Measurements from ENCODE around the gene KCNMB2. TPM values are rescaled to one million over a fixed set of nuclear protein-coding genes. Genes with fewer than 3 reads are reported as not detected.

KCNMB2 gene
- polyA plus RNA-seq, 1 donor = 25.2 TPM

DNA sequence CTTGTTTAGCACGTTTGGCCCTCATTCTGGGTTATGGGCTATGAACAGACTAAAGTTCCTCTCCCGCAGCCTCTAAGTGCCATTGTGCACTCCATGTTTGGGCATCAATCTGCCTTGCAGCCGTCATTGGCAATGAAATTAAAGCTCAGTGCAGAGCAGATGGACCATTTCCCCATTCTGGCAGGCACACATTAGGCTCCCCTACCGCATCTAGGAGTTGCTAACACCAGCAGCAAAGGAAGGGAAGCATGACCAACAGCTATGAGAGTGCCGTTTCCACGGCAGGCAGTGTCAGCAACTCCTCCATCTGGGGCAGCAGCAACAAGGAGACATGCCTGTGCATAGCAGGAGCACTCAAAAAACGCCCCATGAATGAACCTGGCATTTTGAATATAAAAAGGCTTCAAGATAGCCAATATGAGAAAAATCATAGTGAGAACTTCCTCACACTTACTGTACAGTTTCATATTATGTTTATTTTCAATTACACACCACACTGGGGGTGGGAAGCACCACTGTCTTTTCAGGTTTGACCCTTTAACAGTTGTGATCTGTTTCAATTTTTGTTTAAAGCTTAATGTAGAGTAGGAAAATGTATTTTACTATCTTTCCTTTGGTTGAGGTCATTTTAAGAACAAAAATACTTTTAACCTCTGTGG, 218.7 kb downstream of the KCNMB2 start:
- DNase-seq = peak; percentile 13

DNA sequence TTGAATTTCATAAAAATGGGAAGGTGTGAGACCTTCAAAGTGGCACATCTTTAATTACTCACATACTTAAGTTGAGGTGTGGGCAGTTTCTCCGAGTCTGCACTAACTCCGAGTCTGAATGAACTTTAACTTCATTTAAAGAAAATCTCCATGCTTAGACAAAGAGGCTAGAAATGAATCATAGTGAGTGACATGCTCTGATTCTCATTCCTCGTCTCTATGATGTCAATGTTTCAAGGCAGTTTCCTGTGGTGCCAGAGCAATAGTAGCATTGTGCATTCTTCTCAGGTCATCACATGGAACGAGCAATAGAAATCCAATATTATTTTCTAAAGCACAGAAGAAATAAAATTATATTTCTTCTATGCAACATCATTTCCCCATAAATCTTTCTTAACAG, 224.8 kb downstream of the KCNMB2 start:
- DNase-seq = no peak

DNA sequence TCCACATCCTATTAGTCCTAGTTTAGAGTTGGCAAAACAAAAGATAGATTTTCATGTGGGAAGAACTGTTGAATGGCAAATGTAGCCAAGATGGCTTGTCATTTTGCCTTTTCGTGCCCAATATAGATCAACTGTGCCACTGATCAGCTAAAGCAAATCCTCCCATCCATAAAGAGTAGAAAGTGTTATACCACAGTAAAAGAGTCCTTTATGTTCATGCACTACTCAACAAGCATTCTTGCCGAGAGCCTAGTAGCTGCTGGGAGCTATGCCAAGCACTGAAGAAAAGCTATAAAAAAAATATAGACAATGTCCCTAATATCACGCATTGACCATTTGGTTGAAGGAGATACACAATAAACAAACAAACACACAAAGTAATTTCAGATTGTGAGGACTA, 225.2 kb downstream of the KCNMB2 start:
- DNase-seq = no peak

DNA sequence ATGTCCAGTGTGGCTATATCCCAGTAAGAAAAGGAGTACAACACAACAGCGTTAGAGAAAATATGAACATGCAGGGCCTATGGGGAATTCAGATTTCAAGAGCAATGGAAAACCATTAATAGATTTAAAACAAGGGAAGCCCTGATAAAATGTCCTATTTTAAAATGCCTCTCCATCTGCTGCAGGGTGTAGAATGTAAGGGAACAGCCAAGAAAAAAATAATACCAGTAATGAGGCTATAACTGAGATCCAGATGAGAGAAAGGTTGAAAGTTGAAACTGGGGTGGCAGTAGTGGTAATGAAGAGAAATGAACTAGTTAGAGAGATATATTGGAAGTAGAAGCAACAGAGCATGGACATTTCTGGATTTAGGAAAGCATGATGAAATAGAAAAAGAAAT, 226.1 kb downstream of the KCNMB2 start:
- DNase-seq = no peak

DNA sequence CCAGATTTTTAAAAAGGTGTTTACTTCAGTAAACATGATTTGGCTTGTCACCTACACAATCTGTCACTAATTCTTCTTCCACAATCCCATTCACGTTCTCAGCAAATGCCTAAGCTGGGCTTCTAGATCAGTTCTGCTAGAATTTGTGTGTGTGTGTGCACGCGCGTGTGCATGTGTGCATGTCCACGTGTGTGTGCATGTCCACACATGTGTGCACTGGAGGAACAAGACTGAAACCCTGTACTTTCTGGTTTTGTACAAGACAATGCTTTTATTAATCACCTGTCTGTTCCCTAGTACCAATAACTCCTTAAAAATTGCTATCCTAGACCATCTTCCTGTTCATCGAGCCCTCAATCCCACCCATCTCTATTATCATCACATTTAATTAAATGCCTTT, 229.2 kb downstream of the KCNMB2 start:
- DNase-seq = no peak

DNA sequence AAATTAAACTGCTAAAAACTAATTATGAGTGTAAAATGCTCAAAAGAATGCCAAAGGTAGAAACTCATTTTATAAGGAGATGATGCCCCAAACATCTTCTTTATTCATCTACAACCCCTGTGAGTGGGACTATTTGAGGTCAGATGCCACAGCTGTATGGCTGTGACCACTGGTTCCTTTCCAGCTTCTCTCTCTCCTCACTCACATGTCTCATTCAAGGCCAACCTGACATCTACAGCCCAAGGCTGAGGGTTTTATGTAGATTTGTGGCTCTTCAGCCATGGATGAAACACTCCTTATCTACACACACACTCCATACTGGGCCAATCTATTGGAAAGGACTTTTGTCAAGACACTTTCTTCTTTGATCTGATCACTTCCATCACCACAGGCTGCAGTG, 231.3 kb downstream of the KCNMB2 start:
- DNase-seq = no peak

DNA sequence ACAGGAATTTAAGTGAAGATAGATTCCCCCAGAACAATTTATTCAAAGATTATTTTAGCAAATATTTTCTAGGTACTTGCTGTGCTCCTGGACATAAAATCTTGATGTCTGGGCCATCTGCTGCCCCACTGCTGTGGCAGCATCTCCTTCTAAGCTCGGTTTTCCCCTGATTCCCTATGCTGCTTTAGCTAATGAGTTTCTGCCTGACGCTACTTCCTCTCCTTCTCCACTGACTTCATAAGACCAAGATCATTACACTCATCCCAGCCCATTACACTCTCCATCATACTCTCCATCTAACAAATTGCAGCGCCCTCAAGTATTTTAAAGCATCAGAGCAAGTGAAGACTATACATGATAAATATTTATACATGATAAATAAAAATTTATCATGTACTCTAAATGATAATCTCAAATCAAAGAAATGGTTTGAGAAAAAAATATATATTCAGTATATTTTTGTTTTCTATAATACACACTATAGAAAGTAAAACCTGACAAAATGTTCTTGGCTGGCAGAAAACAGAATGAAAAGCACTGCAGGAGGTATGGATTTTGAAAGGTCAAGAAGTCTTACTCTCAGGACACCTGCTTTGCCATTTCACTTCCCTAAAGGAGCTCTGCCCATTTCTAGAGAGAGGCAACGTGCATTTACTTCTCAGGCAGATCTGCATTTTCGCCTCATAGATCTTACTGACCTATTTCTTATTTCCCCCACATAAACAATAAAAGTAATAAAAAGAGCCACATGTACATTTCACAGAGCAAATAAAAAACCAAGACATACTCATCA, 232.0 kb downstream of the KCNMB2 start:
- DNase-seq = no peak

DNA sequence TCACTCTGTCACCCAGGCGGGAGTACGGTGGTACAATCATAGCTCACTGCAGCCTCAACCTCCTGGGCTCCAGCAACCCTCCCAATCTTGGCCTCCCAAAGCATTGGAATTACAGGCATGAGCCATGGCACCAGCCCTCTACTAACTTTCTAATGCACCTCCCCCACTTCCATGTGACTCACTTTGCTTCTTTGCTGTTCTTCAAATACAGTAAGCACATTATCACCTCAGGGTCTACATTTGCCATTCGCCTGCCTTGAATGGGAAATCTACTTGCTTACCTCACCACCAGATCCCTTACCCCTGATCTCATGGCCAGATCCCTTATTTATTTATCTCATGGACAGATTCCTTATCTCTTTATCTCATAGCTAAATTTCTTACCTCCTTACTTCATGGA, 235.3 kb downstream of the KCNMB2 start:
- no peak for DNase-seq

DNA sequence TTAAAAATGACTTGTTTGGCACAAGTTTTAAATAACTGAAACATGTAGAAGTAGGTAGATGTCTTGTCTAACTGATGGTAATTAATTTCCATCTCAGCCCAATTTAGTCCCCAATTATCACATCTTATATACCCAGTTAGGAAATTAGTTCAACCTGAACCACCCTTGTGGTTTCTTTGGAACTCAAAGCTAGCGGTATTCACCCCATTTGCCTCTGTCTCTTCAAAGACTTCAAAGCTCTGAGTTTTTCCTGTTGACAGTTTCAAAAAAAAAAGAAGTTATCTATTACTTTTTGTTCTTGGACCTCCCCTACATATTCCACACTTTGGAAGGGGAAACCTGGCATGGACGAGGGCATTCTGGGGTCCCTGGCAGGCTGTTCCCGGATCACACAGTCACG, 236.5 kb downstream of the KCNMB2 start:
- DNase-seq = no peak

DNA sequence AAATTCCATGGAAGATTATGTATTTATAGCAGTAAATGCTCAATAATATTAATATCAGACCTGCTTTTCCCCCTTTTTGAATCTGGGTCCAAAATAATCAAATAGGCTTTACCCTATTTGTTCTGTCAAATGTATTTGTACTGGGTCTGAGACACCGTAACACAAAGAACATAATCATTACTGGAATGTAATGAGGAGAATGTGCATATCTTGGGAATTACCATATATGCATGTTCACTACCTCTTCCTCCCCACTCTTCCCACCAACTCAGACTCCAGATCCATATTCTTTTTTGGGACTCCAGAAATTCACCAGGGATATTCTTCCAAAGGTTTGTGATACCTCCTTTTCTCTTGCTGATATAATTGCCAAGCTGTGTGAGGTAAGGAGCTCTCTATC, 237.1 kb downstream of the KCNMB2 start:
- no peak for DNase-seq

DNA sequence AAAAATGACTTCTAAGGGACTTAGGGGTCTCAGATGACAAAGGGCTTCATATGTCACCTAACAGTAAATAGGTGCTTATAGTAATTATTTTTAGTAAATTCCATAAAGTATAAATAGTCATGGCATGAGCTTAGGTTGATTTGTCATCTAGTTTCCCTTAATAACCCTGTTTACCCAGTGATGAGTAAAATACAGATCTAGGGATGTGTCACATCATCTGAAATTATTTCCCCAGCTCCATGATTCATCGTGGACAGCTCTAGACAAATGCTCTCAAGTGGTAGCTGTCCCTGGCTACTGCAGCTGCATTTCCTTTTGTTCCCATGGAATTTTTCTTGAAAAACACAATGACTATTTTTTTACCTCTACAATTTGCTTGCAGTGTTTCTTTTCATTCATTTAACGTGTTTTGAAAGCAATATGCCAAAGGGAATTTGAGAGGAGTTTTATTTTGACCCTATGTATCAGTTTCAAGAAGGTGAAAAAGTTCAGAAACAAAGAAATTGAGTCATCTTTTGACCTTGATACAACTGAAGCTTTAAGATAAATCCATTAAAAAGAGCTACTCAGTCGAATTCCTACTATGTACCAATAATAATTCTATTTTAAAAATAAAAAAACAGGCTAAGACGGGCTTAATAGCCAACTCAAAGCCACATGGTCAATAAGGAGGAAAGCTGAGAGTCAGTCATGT, 241.6 kb downstream of the KCNMB2 start:
- no peak for DNase-seq

DNA sequence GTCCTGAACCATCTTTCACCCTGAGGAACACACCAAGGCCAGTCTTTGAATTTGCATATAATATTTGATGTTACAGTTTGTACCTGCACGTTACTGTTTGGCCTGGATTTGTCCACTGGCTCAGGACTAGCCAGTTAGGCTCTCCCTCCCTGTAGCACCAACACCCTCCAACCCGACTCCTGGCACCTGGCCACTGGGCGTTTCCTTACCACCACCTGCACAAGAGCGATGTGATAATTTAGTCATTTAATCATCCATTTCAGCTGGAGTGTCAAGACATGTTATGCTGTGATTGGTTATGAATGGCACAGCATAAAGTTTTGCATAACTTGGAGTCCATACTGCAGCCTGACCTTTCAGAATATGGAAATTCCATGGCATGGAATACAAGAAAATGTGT, 242.4 kb downstream of the KCNMB2 start:
- no peak for DNase-seq

DNA sequence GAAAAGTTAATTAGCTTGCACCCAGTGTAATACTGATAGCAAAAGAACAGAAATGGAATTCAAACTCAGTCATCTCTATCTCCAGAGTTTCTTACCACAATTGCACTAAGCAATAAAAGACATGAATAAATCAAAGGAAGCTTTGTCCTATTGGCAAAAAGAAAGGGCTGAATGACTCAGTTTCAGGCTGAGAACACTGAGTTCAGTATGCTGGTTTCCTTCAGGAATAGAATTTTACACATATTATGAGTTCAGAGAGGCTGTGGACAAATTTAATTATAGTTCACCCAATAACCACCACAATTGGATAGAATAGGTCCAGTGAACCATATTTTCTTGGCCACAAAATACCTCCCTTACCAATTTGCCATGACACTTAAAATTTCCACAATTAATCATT, 249.7 kb downstream of the KCNMB2 start:
- DNase-seq = no peak

DNA sequence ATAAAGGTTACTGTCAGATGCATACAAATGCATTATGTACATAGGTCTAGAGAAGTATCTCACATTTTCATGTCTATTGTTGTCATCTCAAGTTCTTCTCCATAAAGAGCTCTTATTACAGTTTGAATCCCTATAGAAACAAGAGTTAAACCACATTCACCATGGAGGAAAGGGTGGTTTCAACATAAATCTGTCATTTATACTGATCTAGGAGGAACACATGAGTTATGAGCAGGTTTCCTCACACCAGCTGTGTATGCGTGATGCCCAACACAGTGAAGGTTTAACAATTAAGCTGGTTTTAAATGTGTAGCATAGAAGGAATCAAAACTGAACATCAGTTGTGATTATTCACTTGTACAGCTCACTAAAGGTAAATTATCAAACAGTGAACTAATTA, 251.7 kb downstream of the KCNMB2 start:
- no peak for DNase-seq

DNA sequence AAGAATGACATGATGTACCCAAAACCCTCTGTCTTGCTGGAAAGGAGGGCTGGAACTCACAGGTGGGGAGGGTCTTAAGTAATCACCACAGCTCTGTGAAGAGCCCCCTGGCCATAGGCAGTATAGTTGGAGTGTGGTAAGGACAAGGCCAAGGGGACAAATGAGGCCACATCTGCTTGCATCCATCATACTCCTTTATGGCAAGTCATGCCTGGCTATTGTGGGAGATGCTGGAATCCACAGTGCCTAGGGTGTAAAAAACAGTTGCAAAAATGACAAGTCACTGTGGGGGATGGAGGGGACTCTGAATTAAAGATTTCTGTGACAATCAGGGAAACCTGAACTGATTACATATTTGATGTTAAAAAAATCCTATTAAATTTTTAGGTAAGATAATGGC, 258.5 kb downstream of the KCNMB2 start:
- no peak for DNase-seq

DNA sequence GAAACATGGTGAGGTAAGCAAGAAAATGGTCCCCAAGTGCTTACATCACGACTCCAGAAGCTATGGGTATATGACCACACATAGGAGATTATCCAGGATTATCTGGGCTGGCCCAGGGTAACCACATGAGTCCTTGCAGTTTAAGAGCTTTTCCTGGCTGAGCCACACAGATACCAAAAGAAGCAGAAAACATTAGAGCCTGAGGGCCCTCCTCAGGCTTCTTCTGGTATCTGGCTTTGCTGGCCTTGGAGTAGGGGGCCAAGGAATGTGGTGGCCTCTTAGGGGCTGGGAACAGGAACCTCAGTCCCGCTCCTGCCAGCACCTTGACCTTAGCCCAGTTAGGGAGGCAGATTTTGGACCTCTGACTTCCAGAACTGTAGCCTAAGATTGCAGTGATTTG, 259.1 kb downstream of the KCNMB2 start:
- DNase-seq = no peak

DNA sequence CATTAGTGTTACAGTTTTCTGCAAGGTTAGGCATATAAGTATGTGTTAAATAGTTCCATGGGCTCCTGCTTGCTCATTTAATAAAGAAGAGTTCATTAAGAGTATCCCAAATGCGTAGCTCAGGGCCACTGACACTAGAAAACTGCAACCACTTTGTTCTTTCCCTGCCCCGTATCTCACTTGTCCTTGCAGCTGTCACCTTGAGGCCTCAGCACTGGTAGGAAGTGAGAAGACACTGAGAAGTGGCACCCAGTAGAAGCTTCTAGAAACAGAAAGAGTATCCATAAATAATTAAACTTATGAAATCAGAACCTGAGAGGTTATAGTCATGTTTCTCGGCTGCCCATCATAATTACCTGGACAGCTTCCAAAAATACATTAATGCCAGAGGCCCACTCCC, 266.0 kb downstream of the KCNMB2 start:
- no peak for DNase-seq

DNA sequence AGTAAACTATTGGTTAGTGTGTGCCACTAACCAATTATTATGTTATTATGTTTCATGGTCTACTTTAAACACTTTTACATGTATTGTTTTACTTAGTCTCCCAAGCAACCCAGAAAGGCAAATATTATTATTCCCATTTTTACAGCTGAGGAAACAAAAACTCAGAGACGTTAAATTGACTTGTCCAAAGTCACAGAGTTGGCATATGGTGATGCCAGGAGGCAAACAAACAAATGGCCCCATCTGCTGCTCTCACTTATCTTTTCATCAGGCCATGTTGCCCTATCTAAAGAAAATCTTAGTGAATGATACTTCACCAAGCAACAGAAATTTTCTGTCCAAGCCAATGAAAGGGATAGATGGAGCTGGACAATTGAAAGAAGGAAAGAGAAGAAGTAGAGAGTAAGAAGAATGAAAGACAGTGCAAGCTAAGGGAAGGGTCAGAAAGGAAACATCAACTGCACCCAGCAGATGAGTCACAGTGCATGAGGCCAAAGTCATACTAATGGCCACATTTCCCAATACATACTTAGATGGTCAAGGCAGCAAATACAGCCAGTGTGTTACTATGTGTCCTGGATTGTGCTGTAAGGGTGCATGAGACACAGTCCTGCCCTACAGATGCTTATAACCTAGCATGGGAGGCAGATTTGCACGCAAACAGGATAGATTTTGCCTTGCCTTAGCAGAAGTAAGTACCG, 266.9 kb downstream of the KCNMB2 start:
- no peak for DNase-seq

DNA sequence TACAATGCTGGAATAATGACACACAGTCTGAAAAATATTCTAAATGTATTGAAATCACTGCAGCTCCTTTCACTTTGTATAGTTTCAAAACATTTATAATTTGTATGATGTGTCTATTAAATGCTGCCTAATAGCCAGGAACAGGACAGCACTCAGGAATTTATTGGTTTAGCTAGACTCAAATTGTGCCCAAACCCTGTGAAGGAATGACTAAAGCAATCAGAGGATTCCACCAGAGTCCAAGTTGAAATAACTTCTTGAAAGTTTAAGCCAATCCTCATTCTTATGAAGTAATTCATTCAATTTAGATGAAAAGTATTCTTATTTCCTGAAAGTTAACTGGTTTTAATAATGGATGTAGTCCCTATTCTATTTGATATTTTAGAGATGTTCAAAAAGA, 268.4 kb downstream of the KCNMB2 start:
- DNase-seq = no peak

DNA sequence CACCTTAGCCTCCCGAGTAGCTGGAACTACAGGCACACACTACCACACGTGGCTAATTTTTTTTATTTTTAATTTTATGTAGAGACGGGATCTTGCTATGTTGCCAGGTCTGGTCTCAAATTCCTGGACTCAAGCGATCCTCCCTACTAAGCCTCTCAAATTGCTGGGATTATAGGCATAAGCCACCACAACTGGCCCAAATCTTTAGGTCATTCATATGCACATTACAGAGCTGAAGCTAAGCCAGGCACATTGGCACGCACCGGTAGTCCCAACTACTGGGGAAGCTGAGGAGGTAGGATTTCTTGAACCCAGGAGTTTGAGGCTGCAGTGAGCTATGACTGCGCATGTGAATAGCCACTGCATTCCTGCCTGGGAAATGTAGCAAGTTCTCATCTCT, 269.5 kb downstream of the KCNMB2 start:
- no peak for DNase-seq

DNA sequence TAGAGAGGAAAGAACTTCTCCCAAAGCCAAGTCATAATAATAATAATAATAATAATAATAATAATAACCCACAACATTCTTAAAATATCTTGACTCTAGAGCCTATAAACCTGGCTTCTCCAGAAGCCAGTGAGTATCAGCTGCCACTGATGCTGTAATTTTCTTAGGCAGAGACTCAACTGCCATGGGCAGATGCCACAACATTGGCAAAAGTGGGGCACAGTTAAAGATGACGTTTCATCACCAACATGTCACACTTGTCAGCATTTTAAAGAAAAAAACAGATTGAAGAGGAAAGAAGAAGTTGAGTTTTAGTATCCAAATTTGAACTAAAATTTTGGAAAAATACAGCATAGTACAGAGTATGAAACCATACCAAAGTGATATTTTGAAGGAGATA, 270.4 kb downstream of the KCNMB2 start:
- DNase-seq = no peak

DNA sequence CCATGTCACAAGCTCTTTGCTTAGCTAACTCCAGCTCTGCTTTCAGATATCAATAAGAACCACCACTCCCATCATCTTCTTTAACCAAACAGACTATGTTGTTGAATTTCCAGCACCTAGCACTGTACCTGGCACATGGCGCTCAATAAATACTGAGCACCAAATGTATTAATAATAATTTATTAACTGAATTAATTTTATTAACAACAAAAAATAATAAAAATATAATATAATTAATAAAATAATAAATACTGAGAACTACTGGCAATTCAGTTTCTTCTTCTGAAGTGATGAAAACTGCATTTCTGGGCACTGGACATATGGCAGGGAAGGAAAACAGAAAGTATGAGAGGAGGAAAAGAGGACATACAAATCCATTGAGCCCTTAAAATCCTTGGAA, 271.5 kb downstream of the KCNMB2 start:
- no peak for DNase-seq

DNA sequence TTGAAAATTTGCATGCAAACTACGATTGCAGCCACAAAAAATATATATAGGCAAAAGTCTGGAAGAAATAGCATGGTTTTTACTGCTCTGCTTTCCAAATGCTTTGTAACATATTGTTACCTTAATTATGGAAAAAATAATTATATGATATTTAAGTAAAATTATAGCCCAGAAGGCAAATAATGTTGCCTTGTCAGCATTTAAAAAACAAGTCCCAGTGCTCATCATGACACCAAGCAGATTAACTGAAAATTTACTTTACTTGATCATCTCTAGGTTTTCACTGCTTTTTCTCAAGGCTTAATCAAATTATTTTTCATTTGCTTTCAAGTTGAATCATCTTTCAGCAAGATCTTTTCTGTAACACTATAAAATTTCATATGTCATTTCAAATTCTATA, 272.5 kb downstream of the KCNMB2 start:
- DNase-seq = no peak

Data from left kidney (tissue), 2 donors.